ENCODE data around the gene BTBD17. TPM values are rescaled to one million over a fixed set of nuclear protein-coding genes. Genes with fewer than 3 reads are reported as not detected.

BTBD17 gene
- total and polyA plus RNA-seq, 2 of the 8 experiments (the other 6 are each of a cell fraction or from before 2014, with no cell fraction given), result 7.0 to 14.8 TPM

GRCh38 chr17:74339537-74340195 is 22.0 kb downstream of the BTBD17 start (continued):
- no peak for TF ChIP-seq TEAD4 (IDR thresholded peaks at IDR 0.05; ENCODE audit: low read depth, low read length)
- TF ChIP-seq SAP30 (IDR thresholded peaks at IDR 0.05; ENCODE audit: insufficient read depth, insufficient replicate concordance, low read length), result no peak
- TF ChIP-seq KDM5A (IDR thresholded peaks at IDR 0.05; ENCODE audit: low read length), result no peak
- TF ChIP-seq JUN (IDR thresholded peaks at IDR 0.05; ENCODE audit: low read depth, low read length), result no peak
- TF ChIP-seq EP300 (IDR thresholded peaks at IDR 0.05; ENCODE audit: borderline replicate concordance in 1 of 2, low read depth in 2 of 2, low read length in 2 of 2), result no peak
